HG03354 (cell line): ENCODE measurements around the gene CASZ1.

Experiments
- ATAC-seq: cut with Tn5 transposase; IDR thresholded peaks from one replicate; pipeline ENCODE4 v1.9.1; 2021; ENCODE audit warnings: mild to moderate bottlenecking; ENCODE audit not compliant: unreplicated experiment, poor library complexity, severe bottlenecking

CASZ1 gene

GRCh38 chr1:10827377-10828333, 31.2 kb upstream of the CASZ1 start:
- no peak for ATAC-seq

- no peak for ATAC-seq
These were observed 29.1 kb upstream of the CASZ1 start for GRCh38 chr1:10825592-10825991.

- ATAC-seq = no peak
These were observed 28.5 kb upstream of the CASZ1 start for GRCh38 chr1:10824821-10825540.

- no peak for ATAC-seq
These were observed 26.6 kb upstream of the CASZ1 start for GRCh38 chr1:10823000-10823401.

GRCh38 chr1:10821388-10821787, 24.9 kb upstream of the CASZ1 start:
- no peak for ATAC-seq

- no peak for ATAC-seq
These were observed 24.0 kb upstream of the CASZ1 start for GRCh38 chr1:10820422-10820821.

- ATAC-seq = no peak
These were observed 22.9 kb upstream of the CASZ1 start for GRCh38 chr1:10819198-10819901.

- ATAC-seq = no peak
These were observed 22.1 kb upstream of the CASZ1 start for GRCh38 chr1:10818262-10819197.

- no peak for ATAC-seq
These were observed 20.4 kb upstream of the CASZ1 start for GRCh38 chr1:10816743-10817369.

GRCh38 chr1:10816233-10816632, 19.8 kb upstream of the CASZ1 start:
- ATAC-seq = no peak

GRCh38 chr1:10815858-10816195, 19.4 kb upstream of the CASZ1 start:
- no peak for ATAC-seq

GRCh38 chr1:10814976-10815857, 18.8 kb upstream of the CASZ1 start:
- no peak for ATAC-seq

- ATAC-seq = no peak
These were observed 17.9 kb upstream of the CASZ1 start for GRCh38 chr1:10814312-10814711.

GRCh38 chr1:10813799-10814198, 17.4 kb upstream of the CASZ1 start:
- no peak for ATAC-seq

- no peak for ATAC-seq
These were observed 16.0 kb upstream of the CASZ1 start for GRCh38 chr1:10812387-10812915.

GRCh38 chr1:10808441-10808840, 12.0 kb upstream of the CASZ1 start:
- ATAC-seq = no peak

- ATAC-seq = no peak
These were observed 10.5 kb upstream of the CASZ1 start for GRCh38 chr1:10806966-10807365.
